ENCODE measurements around the gene RNPS1. TPM values are rescaled to one million over a fixed set of nuclear protein-coding genes. Genes with fewer than 3 reads are reported as not detected.

RNPS1 gene
- total and polyA plus RNA-seq, 8 donors, result 109 to 208 (median 194) TPM

GRCh38 chr16:2250652-2251295, 17.2 kb downstream of the RNPS1 start:
- no peak for TF ChIP-seq CTCF (IDR thresholded peaks at IDR 0.05)
- intact Hi-C loops (cut with DNase I), result no loop called here
- Histone ChIP-seq H3K27ac (peak overlapping the region; percentile 77 to 84), H3K4me3 (peak overlapping the region; percentile 48 to 64), H3K27me3 (no peaks in the 10 kb centered on the region), H3K36me3 (peaks cover 0 to 52% of the 10 kb centered on the region in 2 donors), H3K4me1 (peaks cover 14 to 32% of the 10 kb centered on the region in 2 donors), H3K9me3 (no peaks in the 10 kb centered on the region)
- DNase-seq (no peak), ATAC-seq (peak; percentile 3)

GRCh38 chr16:2246301-2246885, 21.5 kb downstream of the RNPS1 start:
- Histone ChIP-seq H3K27ac (no peak overlapping the region), H3K36me3 (peaks cover 0 to 60% of the 10 kb centered on the region in 2 donors), H3K4me1 (peaks cover 7 to 24% of the 10 kb centered on the region in 2 donors), H3K9me3 (no peaks in the 10 kb centered on the region), H3K27me3 (no peaks in the 10 kb centered on the region), H3K4me3 (no peak overlapping the region)
- no peak for TF ChIP-seq CTCF (IDR thresholded peaks at IDR 0.05)
- ATAC-seq, result no peak
- no peak for DNase-seq
- intact Hi-C loops (cut with DNase I), result no loop called here

- no peak for ATAC-seq
- Histone ChIP-seq H3K9me3 (no peaks in the 10 kb centered on the region), H3K36me3 (peaks cover 0 to 71% of the 10 kb centered on the region in 2 donors), H3K4me1 (peaks cover under 1 to 16% of the 10 kb centered on the region in 2 donors), H3K27ac (no peak overlapping the region), H3K27me3 (no peaks in the 10 kb centered on the region), H3K4me3 (no peak overlapping the region)
- intact Hi-C loops (cut with DNase I), result no loop called here
- DNase-seq, result no peak
- no peak for TF ChIP-seq CTCF (IDR thresholded peaks at IDR 0.05)
Observed at GRCh38 chr16:2244926-2245795, 22.8 kb downstream of the RNPS1 start.

GRCh38 chr16:2244301-2244700, 23.6 kb downstream of the RNPS1 start:
- Histone ChIP-seq H3K4me1 (peaks cover 0 to 7% of the 10 kb centered on the region in 2 donors), H3K9me3 (no peaks in the 10 kb centered on the region), H3K4me3 (no peak overlapping the region), H3K27ac (no peak overlapping the region), H3K27me3 (no peaks in the 10 kb centered on the region), H3K36me3 (peaks cover 0 to 80% of the 10 kb centered on the region in 2 donors)
- DNase-seq (no peak), ATAC-seq (no peak)
- no peak for TF ChIP-seq CTCF (IDR thresholded peaks at IDR 0.05)
- intact Hi-C loops (cut with DNase I), result no loop called here

- no peak for ATAC-seq
- no peak for DNase-seq
- intact Hi-C loops (cut with DNase I), result no loop called here
- Histone ChIP-seq H3K27me3 (peaks cover 0 to under 1% of the 10 kb centered on the region in 2 donors), H3K27ac (no peak overlapping the region), H3K9me3 (no peaks in the 10 kb centered on the region), H3K4me3 (no peak overlapping the region), H3K36me3 (peaks cover 0 to 85% of the 10 kb centered on the region in 2 donors), H3K4me1 (peaks cover 0 to 6% of the 10 kb centered on the region in 2 donors)
- TF ChIP-seq CTCF (IDR thresholded peaks at IDR 0.05), result no peak
Observed at GRCh38 chr16:2243781-2244180, 24.1 kb downstream of the RNPS1 start.

All from left lung (tissue), 10 donors.